KG1 (cell line): ENCODE data around the gene CSRP1.
"Not testable (repeated sequence)": the region's sequence is repeated elsewhere in the genome, so short reads cannot be mapped to it uniquely, and the experiment has no call there.

Source experiments
- DNase-seq: peaks from one replicate; lab custom pipeline; 2025; lab: John Stamatoyannopoulos, UW

The CSRP1 gene

GRCh38 chr1:201478666-201479065 lies 28.3 kb downstream of the CSRP1 start:
- DNase-seq, result not testable (repeated sequence)

- DNase-seq, result no peak
These were observed 30.1 kb downstream of the CSRP1 start for GRCh38 chr1:201476670-201477344.

GRCh38 chr1:201475915-201476669 lies 30.8 kb downstream of the CSRP1 start:
- no peak for DNase-seq

GRCh38 chr1:201475130-201475529 lies 31.8 kb downstream of the CSRP1 start:
- no peak for DNase-seq

GRCh38 chr1:201473296-201473695 lies 33.6 kb downstream of the CSRP1 start:
- DNase-seq, result no peak

- not testable (repeated sequence) for DNase-seq
These were observed 34.6 kb downstream of the CSRP1 start for GRCh38 chr1:201472321-201472720.

- no peak for DNase-seq
These were observed 35.2 kb downstream of the CSRP1 start for GRCh38 chr1:201471772-201472171.

GRCh38 chr1:201470581-201470980 lies 36.3 kb downstream of the CSRP1 start:
- no peak for DNase-seq

GRCh38 chr1:201469645-201470074 lies 37.3 kb downstream of the CSRP1 start:
- no peak for DNase-seq

- no peak for DNase-seq
These were observed 37.9 kb downstream of the CSRP1 start, which contains the start of gene PHLDA3 for GRCh38 chr1:201468844-201469644. Gene PHLDA3 (minus strand): TSS chr1:201469188. CDS start chr1:201468786, 402 bp downstream.

GRCh38 chr1:201468501-201468843 lies 38.5 kb downstream of the CSRP1 start:
- no peak for DNase-seq

- no peak for DNase-seq
These were observed 40.4 kb downstream of the CSRP1 start for GRCh38 chr1:201466492-201466891.

- no peak for DNase-seq
These were observed 41.1 kb downstream of the CSRP1 start for GRCh38 chr1:201465698-201466290.

- DNase-seq, result no peak
These were observed 43.8 kb downstream of the CSRP1 start for GRCh38 chr1:201463071-201463552.

GRCh38 chr1:201461645-201462441 lies 45.1 kb downstream of the CSRP1 start:
- no peak for DNase-seq

GRCh38 chr1:201460814-201461644 lies 45.9 kb downstream of the CSRP1 start:
- DNase-seq, result no peak

GRCh38 chr1:201459775-201460174 lies 47.1 kb downstream of the CSRP1 start:
- no peak for DNase-seq

GRCh38 chr1:201459052-201459451 lies 47.9 kb downstream of the CSRP1 start:
- DNase-seq, result no peak

GRCh38 chr1:201457508-201457960 lies 49.4 kb downstream of the CSRP1 start:
- no peak for DNase-seq
